ENCODE data around the gene DLD. TPM values are rescaled to one million over a fixed set of nuclear protein-coding genes. Genes with fewer than 3 reads are reported as not detected.
"Not testable (repeated sequence)": the region's sequence is repeated elsewhere in the genome, so short reads cannot be mapped to it uniquely, and the experiment has no call there.

Gene DLD
- total RNA-seq, 2 experiments from 2014 or later: 74.3 to 74.9 TPM

DNA sequence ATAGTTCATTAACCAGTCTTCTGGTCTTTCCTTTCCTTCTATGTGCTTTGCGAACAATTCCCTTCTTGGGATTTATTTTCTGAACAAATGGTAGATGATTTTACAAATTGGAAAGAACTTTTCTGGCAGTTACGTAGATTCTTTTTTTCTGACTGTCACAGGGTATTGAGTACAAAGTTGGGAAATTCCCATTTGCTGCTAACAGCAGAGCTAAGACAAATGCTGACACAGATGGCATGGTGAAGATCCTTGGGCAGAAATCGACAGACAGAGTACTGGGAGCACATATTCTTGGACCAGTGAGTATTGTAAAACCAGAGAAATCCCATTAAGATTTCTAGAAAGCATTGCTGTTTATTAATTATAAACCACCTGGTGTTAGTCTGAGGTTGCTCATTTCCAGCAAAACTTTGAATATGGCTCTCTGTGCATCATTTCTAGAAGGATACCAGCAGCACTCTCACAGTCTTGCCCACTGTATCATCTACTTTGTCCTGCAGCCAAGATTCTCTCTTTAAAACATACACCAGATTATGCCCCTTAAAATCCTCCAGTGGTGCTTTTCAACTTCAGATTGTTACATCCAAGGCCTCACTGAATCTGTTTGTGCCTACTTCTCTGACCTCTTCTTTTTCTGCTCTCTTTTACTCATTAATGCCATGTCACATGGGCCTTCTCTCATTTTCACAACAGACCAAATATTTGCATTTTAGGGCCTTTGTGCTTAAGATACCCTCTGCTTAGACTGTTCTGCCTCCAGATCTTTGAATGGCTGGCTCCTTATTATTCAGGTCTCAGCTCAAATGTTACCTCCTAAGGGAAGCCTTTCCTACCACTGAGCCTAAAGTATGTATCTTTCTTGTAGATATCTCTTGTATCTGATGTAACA, 27.0 kb downstream of the DLD start:
- Mint-ChIP-seq H3K4me3 (no peak overlapping the region), H3K36me3 (ENCODE audit: low read depth) (peaks cover 93% of the 10 kb centered on the region), H3K27ac (no peak overlapping the region), H3K27me3 (no peaks in the 10 kb centered on the region), H3K4me1 (ENCODE audit: low read depth) (peaks cover 53% of the 10 kb centered on the region), H3K9me3 (no peaks in the 10 kb centered on the region)
- H3K4me3 ChIP-seq (ENCODE audit: low read length): no peak overlapping the region
- H3K9me3 ChIP-seq (ENCODE audit: control insufficient read depth in 1 of 2, insufficient read depth in 1 of 2, low read length in 2 of 2): no peaks in the 10 kb centered on the region
- ATAC-seq (ENCODE audit: poor library complexity) (no peak), DNase-seq (no peak)
- no peak overlapping the region for H3K27ac ChIP-seq (ENCODE audit: low read depth in 1 of 2, low read length in 2 of 2)
- H3K36me3 ChIP-seq (ENCODE audit: insufficient read depth, low read length): peaks cover 64% of the 10 kb centered on the region
- no peaks in the 10 kb centered on the region for H3K27me3 ChIP-seq (ENCODE audit: control insufficient read depth in 1 of 2, insufficient read depth in 2 of 2, low read length in 2 of 2)
- ChIA-PET POLR2A (no interaction called here), CTCF (no interaction called here)
- TF ChIP-seq, protein P1, sequence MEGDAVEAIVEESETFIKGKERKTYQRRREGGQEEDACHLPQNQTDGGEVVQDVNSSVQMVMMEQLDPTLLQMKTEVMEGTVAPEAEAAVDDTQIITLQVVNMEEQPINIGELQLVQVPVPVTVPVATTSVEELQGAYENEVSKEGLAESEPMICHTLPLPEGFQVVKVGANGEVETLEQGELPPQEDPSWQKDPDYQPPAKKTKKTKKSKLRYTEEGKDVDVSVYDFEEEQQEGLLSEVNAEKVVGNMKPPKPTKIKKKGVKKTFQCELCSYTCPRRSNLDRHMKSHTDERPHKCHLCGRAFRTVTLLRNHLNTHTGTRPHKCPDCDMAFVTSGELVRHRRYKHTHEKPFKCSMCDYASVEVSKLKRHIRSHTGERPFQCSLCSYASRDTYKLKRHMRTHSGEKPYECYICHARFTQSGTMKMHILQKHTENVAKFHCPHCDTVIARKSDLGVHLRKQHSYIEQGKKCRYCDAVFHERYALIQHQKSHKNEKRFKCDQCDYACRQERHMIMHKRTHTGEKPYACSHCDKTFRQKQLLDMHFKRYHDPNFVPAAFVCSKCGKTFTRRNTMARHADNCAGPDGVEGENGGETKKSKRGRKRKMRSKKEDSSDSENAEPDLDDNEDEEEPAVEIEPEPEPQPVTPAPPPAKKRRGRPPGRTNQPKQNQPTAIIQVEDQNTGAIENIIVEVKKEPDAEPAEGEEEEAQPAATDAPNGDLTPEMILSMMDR (IDR thresholded peaks at IDR 0.05): no peak
- no peaks in the 10 kb centered on the region for H3K4me1 ChIP-seq (ENCODE audit: insufficient read depth, low read length)
- intact Hi-C loops (cut with DNase I, micrococcal nuclease): no loop called here

DNA sequence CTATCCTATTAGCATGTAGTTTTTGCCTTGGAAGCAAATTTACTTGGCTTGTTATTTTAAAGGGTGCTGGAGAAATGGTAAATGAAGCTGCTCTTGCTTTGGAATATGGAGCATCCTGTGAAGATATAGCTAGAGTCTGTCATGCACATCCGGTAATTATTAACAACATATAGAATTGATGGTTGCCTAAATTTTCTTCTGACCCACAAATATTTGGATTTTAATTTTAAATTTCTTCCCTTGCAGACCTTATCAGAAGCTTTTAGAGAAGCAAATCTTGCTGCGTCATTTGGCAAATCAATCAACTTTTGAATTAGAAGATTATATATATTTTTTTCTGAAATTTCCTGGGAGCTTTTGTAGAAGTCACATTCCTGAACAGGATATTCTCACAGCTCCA, 28.0 kb downstream of the DLD start:
- Mint-ChIP-seq H3K27ac (no peak overlapping the region), H3K36me3 (ENCODE audit: low read depth) (peaks cover 93% of the 10 kb centered on the region), H3K4me3 (no peak overlapping the region), H3K4me1 (ENCODE audit: low read depth) (peaks cover 53% of the 10 kb centered on the region), H3K27me3 (no peaks in the 10 kb centered on the region), H3K9me3 (no peaks in the 10 kb centered on the region)
- no peaks in the 10 kb centered on the region for H3K27me3 ChIP-seq (ENCODE audit: control insufficient read depth in 1 of 2, insufficient read depth in 2 of 2, low read length in 2 of 2)
- intact Hi-C loops (cut with DNase I, micrococcal nuclease): no loop called here
- POLR2A ChIA-PET: no interaction called here
- no peak overlapping the region for H3K27ac ChIP-seq (ENCODE audit: low read depth in 1 of 2, low read length in 2 of 2)
- H3K4me3 ChIP-seq (ENCODE audit: low read length): no peak overlapping the region
- ATAC-seq (ENCODE audit: poor library complexity) (no peak), DNase-seq (no peak)
- H3K4me1 ChIP-seq (ENCODE audit: insufficient read depth, low read length): no peaks in the 10 kb centered on the region
- CTCF ChIA-PET: interaction anchor here (0.9 kb wide), 1 partner anchor 15 kb away, joined by 3 read pairs; no protein-coding TSS in a partner anchor
- no peaks in the 10 kb centered on the region for H3K9me3 ChIP-seq (ENCODE audit: control insufficient read depth in 1 of 2, insufficient read depth in 1 of 2, low read length in 2 of 2)
- H3K36me3 ChIP-seq (ENCODE audit: insufficient read depth, low read length): peaks cover 63% of the 10 kb centered on the region
- TF ChIP-seq, protein P1 (IDR thresholded peaks at IDR 0.05): no peak

- POLR2A ChIA-PET: no interaction called here
- TF ChIP-seq, protein P1 (IDR thresholded peaks at IDR 0.05): no peak
- no peaks in the 10 kb centered on the region for H3K27me3 Mint-ChIP-seq
- Histone ChIP-seq H3K27ac (ENCODE audit: low read depth in 1 of 2, low read length in 2 of 2) (no peak overlapping the region), H3K27me3 (ENCODE audit: control insufficient read depth in 1 of 2, insufficient read depth in 2 of 2, low read length in 2 of 2) (no peaks in the 10 kb centered on the region), H3K36me3 (ENCODE audit: insufficient read depth, low read length) (peaks cover 55% of the 10 kb centered on the region), H3K9me3 (ENCODE audit: control insufficient read depth in 1 of 2, insufficient read depth in 1 of 2, low read length in 2 of 2) (no peaks in the 10 kb centered on the region), H3K4me3 (ENCODE audit: low read length) (no peak overlapping the region), H3K4me1 (ENCODE audit: insufficient read depth, low read length) (peaks cover 3% of the 10 kb centered on the region)
- peaks cover 56% of the 10 kb centered on the region for H3K4me1 Mint-ChIP-seq (ENCODE audit: low read depth)
- peak in 1 of 14 experiments; percentile 8 for DNase-seq
- H3K27ac Mint-ChIP-seq: no peak overlapping the region
- ATAC-seq (ENCODE audit: poor library complexity): no peak
- H3K36me3 Mint-ChIP-seq (ENCODE audit: low read depth): peaks cover 91% of the 10 kb centered on the region
- H3K4me3 Mint-ChIP-seq: no peak overlapping the region
- H3K9me3 Mint-ChIP-seq: no peaks in the 10 kb centered on the region
- intact Hi-C loops (cut with DNase I, micrococcal nuclease): no loop called here
- CTCF ChIA-PET: no interaction called here
Measured at GRCh38 chr7:107920048-107920772, 29.2 kb downstream of the DLD start.

DNA sequence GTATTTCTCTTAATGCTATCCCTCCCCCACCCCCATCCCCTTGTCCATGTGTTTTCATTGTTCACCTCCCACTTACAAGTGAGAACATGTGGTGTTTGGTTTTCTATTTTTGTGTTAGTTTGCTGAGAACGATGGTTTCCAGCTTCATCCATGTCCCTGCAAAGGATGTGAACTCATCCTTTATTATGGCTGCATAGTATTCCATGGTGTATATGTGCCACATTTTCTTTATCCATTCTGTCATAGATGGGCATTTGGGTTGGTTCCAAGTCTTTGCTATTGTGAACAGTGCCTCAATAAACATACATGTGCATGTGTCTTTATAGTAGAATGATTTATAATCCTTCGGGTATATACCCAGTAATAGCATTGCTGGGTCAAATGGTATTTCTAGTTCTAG, 30.8 kb downstream of the DLD start:
- POLR2A ChIA-PET; H3K9me3 ChIP-seq (ENCODE audit: control insufficient read depth in 1 of 2, insufficient read depth in 1 of 2, low read length in 2 of 2); H3K27ac ChIP-seq (ENCODE audit: low read depth in 1 of 2, low read length in 2 of 2); H3K27me3 ChIP-seq (ENCODE audit: control insufficient read depth in 1 of 2, insufficient read depth in 2 of 2, low read length in 2 of 2); H3K9me3 Mint-ChIP-seq; DNase-seq; H3K27me3 Mint-ChIP-seq; CTCF ChIA-PET; ATAC-seq (ENCODE audit: poor library complexity); H3K4me1 ChIP-seq (ENCODE audit: insufficient read depth, low read length); intact Hi-C loops (cut with DNase I, micrococcal nuclease); H3K4me3 Mint-ChIP-seq; H3K4me3 ChIP-seq (ENCODE audit: low read length): not testable (repeated sequence)
- peaks cover 92% of the 10 kb centered on the region for H3K36me3 Mint-ChIP-seq (ENCODE audit: low read depth)
- H3K4me1 Mint-ChIP-seq (ENCODE audit: low read depth): peaks cover 65% of the 10 kb centered on the region
- H3K27ac Mint-ChIP-seq: peak overlapping the region; percentile 34
- peaks cover 40% of the 10 kb centered on the region for H3K36me3 ChIP-seq (ENCODE audit: insufficient read depth, low read length)
